ENCODE data around the gene ERAP2. TPM values are rescaled to one million over a fixed set of nuclear protein-coding genes. Genes with fewer than 3 reads are reported as not detected.

ERAP2 gene
- total RNA-seq, 1 experiment from 2014 or later = 15.5 TPM

DNA sequence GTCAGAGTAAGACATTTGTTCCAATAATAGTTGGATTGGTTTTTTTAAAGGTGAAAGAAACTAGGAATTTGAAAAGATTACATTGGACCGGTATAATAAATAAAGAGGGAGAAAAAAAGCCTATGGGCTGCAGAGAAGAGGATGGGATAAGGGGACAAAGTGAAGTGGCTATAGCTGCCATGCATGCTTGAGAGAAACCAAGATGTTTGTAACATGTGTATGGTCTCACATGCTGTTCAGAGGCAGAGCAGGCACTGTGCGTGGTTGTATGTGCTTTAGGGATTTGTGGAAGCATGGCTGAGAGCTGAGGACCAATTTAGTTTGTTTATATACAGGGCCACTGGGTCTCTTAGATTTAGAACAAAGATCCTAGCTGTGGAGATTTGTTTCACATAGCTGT lies 92.3 kb downstream of the ERAP2 start:
- ATAC-seq (peak; percentile 69; the same call in 1 of the 2 replicates), DNase-seq (ENCODE audit: low read depth, low spot score) (no peak)
- ChIA-PET CTCF (no interaction called here), POLR2A (no interaction called here)
- no peak overlapping the region for H3K4me3 ChIP-seq (ENCODE audit: low read depth in 2 of 2, low read length in 2 of 2)
- intact Hi-C loops (cut with micrococcal nuclease; ENCODE audit: unreplicated experiment) (no loop called here), in situ Hi-C loops (cut with HindIII; ENCODE audit: low pct_unique_long_range_greater_than_20kb, low sequenced_read_pairs) (no loop called here)
- TF ChIP-seq SIN3A (IDR thresholded peaks at IDR 0.05; ENCODE audit: borderline replicate concordance, insufficient read depth, low read depth, low read length) (no peak), POLR2AphosphoS5 (IDR thresholded peaks at IDR 0.05; ENCODE audit: low read depth, low read length) (no peak), TCF7L2 (IDR thresholded peaks at IDR 0.05; ENCODE audit: low read depth, low read length) (no peak)
- BruUV-seq (replicated peaks) = no TSS peak
- H3K4me1 ChIP-seq (ENCODE audit: control insufficient read depth, insufficient read depth, low read length) = peaks cover 14% of the 10 kb centered on the region
- H3K27ac ChIP-seq (ENCODE audit: low read length) = no peak overlapping the region
- H3K36me3 ChIP-seq (ENCODE audit: control insufficient read depth, insufficient read depth, low read length) = no peaks in the 10 kb centered on the region
- H3K9me3 ChIP-seq (ENCODE audit: control insufficient read depth, insufficient read depth, low read depth, low read length) = no peaks in the 10 kb centered on the region
- H3K27me3 ChIP-seq (ENCODE audit: control insufficient read depth, insufficient read depth, low read length) = no peaks in the 10 kb centered on the region

Other genes with a start within 250 kb of the ERAP2 start
- gene CAST, start 214.1 kb upstream of the ERAP2 start, total RNA-seq (2021; ENCODE audit: unreplicated experiment) = 212 TPM
- gene ERAP1, start 68.6 kb upstream of the ERAP2 start, total RNA-seq (2021; ENCODE audit: unreplicated experiment) = 54.6 TPM
- gene LNPEP, start 59.6 kb downstream of the ERAP2 start, total RNA-seq (2021; ENCODE audit: unreplicated experiment) = 46.6 TPM